Fibroblast of the conjunctiva (primary cell): ENCODE data around the gene SOX5.

Experiments used
- DNase-seq: peaks from one replicate; pipeline ENCODE4 v3.0.0-alpha.2; 2010; ENCODE audit warnings: low read depth

SOX5 gene

GRCh38 chr12:23949348-23950209 is at the start of gene SOX5:
Gene SOX5 (minus strand): TSS chr12:23949670. CDS start chr12:23949601, 69 bp downstream.
- peak; percentile 1 for DNase-seq

DNA sequence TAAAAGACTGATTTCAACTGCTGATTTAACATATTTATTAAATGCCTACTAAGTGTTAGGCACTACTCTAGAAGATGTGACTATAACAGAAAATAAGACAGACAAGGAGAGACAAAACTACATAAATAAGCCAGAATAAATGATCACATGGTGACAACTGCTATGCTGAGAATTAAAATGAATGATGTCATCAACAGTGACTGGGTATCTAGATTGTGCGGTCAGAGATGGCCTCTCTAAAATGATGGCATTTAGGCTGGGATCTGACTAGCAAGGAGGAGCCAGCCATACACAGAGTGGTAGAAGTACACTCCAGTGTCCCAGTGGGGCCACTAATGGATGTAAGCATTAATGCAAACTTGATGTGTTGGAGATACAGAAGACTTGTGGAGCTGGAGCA is 37.6 kb upstream of the SOX5 start:
- DNase-seq: no peak

DNA sequence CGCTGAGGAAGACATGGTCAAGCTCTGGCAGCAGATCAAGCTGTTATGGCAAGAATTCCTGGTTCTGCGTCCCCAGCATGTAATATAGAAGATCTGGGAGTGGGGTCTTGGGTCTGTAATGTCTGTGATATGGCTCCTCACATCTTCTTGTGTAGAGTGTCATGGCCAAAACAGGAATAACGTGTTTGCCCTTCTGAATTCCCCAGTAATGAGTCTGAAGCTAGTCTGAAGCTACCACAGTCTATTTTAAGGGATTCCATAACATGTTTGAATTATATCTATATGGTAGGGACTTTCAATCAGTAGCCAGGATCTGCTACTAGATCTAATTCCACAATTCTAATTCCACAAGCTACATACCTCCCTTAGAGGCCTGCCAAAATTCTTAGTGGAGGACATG is 31.4 kb upstream of the SOX5 start:
- no peak for DNase-seq

DNA sequence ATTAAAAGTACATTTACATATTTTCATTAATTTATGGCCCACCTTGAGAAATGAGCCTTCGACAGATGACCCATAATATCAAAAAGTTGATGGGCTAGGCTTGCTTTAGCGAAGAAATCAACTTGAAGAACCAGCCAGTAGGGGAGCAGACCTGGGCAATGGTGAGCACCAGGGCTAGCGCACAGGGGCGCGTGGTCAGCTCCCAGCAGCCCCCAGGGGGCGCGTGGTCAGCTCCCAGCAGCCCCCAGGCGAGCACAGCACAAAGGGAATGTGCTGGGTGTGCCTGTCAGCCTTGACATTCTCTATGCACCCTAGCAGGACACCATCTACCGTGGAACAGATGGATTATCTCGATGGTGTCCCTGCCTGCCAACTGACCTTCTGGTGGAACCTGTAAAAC is 15.3 kb upstream of the SOX5 start:
- DNase-seq: no peak

GRCh38 chr12:23959826-23960225 is 10.4 kb upstream of the SOX5 start:
- DNase-seq: no peak

DNA sequence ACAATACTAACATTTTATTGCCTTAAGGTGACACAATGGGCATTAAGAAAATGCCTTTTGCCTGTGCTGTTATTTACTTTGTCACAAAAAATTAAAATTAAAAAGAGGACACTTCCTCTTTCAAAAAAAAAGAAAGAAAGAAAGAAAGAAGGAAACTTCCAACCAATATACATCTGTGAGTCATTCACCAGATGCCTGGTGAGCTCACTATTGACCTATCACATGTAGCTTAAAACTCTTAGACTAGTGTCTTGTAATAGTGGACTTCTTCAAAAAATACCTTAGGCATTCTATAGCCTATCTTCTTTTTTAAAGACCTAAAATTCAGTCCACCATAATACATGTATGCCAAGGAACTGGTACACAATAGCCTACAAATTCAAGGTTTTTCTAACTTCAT is 4.9 kb upstream of the SOX5 start:
- no peak for DNase-seq

DNA sequence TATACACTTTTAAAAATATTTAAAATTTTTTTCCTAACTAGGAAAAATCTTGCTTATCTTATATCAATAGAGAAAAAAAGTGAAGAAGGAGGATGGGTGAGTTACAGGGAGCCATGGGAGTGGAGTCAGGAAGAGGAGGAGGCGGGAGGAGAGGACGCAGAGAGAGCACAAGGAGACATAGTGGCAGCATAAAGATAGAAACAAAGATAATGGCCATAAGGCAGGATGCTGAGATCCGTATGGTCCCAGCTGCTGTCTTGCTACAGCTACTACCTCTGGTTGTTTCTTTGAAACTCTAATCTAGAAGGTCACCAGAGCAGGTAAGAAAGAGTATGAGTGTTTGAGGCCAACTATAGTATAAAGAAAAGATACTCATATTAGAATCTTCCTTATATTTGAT is 2.6 kb upstream of the SOX5 start:
- DNase-seq: no peak

GRCh38 chr12:23950775-23951451 is 1.4 kb upstream of the SOX5 start:
- no peak for DNase-seq

- no peak for DNase-seq
Measured at GRCh38 chr12:23950210-23950774, 822 bp upstream of the SOX5 start.

GRCh38 chr12:23948291-23948690 is 1.2 kb downstream of the SOX5 start:
- DNase-seq: no peak

GRCh38 chr12:23947395-23947794 is 2.1 kb downstream of the SOX5 start:
- no peak for DNase-seq

DNA sequence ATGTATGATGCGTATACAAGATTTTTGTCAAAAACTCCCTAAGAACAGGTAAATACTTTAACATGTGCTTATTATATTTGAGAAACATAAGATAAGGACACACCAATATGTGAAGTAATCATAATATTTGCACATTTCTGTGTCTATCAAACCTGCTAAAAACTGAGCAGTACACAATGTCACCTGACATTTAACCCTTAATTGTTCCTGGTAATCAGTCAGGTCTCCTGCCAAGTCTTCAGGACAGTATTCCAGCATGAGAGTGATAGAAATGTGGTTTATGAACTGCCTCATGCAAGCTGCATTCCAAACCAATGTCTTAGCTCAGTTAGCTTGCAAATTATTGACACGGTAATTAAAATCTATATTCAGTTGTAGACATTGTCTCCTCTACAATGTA is 4.2 kb downstream of the SOX5 start:
- no peak for DNase-seq

DNA sequence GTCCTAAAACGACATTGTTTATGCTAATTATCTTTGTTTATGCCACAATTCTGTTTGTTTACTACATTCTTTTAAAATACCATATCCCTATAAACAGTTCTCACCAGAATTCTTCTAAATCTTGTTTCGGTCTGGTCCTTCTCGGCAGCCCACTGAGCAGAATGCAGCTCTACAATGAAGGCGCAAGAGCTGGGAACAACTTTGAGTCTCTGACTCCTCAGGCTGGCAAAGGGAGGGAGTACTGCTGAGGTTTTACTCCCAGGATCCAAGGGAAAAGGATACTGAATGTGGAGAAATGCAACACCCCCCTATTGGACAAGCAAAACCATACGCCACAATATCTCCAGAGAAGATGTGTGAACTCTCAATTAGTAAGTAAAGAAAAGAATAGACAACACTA is 5.4 kb downstream of the SOX5 start:
- no peak for DNase-seq

GRCh38 chr12:23942841-23943240 is 6.6 kb downstream of the SOX5 start:
- DNase-seq: no peak

GRCh38 chr12:23941780-23942179 is 7.7 kb downstream of the SOX5 start:
- no peak for DNase-seq

DNA sequence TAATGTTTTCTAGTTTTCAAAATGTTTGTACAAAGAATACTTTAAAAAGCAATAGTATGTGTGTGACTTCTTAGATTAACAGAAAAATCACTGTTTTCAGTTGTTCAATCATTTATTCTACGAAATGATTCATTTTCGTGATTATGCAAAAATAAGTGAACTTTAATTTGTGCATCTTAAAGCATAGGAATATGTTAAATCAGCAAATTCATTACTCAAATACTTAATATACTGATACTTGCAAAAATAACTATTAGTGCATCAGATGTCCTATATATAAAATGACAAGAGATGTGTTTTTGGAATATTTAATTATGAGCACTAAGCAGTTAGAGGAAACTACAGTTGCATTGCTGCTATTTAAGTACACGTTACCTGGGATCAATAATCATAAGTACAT is 11.0 kb downstream of the SOX5 start:
- DNase-seq: no peak

GRCh38 chr12:23931176-23931575 is 18.3 kb downstream of the SOX5 start:
- DNase-seq: no peak

GRCh38 chr12:23930599-23930998 is 18.9 kb downstream of the SOX5 start:
- no peak for DNase-seq

DNA sequence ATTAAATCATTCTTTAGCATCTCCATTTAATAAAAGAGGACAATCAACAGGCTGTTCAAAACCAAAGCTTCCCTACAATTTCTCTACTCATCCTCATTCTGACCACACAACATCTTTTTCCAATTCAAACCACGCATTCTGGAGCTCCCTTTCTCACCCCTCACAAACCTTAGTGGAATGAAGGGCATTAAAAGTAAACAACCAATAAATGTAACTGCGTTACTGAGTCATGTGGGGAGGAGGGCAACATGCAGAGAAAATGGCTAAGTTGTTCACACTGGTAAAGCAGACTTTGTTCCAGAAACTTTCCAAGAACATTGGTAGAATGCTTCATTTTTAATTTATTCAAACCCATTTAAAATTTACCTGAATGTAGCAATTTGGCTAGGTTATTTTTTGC is 19.6 kb downstream of the SOX5 start:
- DNase-seq: no peak

DNA sequence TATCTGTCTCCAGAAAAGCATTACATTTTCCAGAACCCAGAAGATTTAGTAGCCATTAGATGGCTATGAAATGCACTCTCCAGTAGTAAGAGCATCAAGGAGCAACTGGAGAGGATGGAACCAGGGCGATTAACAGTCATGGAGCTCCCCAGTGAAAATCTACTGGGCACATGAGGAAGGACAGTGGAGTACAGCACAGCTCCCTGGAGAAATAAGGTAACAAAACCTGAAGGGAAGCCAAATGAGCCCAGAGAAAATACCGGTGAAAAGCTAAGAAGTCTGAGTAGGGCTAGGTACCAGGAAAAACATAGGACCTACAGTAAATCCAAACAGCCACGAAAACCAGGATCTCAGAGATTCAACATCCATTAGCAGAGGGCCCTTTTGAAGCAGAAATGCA is 21.6 kb downstream of the SOX5 start:
- DNase-seq: no peak

DNA sequence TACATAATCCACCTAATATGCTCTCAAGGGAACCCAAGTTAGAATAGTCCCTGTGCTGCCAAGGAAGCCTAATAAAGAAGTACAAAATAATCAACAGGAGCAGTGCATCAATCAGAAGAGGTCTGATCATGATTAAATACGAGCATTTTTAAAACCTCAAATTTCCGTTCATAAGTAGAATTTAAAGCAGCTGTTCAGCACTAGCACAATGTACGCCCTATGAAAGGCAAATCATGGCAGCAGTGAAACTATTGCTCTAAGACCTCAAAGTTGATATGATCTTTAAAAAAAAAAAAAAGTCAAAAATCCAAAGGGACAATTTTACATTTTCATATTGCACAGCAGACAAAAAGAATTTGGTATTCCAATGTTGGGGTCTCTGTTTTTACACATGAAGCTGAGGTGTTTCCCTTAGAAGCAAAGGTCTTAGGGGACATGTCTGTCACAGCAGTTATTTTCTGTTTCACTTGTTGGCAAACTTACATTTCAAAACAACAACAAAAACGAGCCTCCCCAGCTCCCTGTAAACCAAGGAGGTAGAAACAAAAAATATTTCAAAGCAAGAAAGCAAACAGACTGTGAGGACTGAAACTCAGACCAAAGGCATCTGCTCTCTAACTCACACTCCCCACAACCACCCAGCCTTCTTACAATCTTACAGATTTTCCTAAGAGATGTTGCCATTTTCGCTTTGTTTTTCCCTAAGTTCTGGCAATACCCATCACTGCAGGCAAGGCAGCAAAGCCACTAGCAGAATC is 28.2 kb downstream of the SOX5 start:
- DNase-seq: no peak

DNA sequence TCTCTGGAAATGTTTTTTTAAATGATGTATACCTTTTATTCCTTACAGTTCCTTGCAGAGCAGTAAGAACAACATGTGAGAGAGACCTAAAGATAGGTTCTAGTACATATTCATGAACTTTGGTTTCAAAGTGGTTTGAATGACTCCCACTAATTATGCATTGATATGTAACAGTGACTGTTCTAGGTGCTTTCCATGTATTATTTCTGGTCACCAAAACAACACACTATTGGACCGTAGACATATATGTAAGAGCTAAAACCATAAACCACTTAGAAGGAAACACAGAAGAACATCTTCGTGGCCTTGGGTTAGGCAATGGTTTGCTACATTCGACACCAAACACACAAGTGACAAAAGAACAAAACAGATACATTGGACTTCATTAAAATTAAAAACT is 37.9 kb downstream of the SOX5 start:
- no peak for DNase-seq

DNA sequence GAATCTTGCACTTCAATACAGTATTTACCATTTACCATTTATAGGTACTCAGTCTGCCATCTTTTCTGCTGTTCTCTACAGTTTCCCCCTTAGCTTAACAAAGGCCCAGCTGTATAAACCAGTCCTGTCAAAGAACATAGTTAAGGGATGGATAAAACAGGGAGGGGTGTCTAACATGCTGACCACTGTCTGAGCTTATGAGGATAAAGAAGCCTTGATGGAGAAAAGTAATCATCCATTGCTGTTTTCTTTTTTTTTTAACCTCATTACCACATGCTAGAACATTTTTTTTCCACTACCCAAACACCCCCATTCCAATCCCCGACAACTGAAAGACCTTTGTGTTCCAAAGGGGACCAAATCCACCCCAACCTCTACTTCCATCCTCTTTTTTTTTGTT is 39.9 kb downstream of the SOX5 start:
- no peak for DNase-seq
